NCI-H128 (cell line): ENCODE data around the gene CAMSAP1.
"Not testable (repeated sequence)": the region's sequence is repeated elsewhere in the genome, so short reads cannot be mapped to it uniquely, and the experiment has no call there.

ENCODE experiments used
- DNase-seq: peaks from one replicate; lab custom pipeline; 2025; ENCODE audit not compliant: unreplicated experiment; lab: John Stamatoyannopoulos, UW

The CAMSAP1 gene

GRCh38 chr9:135921749-135922310, 14.5 kb upstream of the CAMSAP1 start:
- DNase-seq = no peak

DNA sequence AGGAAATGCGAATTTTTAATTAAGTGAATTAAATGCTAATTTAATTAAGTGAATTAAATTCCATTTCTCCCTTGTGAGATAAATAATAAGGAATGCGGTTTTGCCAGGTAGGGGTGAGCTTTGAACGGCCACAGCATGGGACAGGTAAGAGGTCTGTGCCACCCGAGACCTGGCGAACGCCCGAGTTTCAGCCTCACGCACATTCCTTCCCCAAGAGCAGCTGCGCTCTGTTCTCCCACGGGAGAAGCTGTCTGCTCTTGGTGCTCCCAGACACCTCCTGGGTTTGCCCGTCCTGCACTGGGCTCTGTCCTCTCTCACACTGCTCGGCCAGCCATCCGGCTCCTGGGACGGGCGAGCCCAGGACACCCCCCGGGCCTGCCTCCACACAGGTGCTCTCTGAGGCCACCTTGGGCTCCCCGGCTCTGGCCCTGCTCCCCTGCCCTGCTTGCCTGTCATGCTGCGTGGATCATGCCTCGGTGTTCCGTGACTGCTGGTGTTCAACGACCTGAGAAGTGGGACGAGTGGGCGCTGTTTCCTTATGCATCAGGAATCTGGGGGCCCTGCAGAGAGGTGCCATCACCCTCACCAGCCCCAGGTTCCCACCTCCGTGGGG, 13.7 kb upstream of the CAMSAP1 start:
- no peak for DNase-seq

DNA sequence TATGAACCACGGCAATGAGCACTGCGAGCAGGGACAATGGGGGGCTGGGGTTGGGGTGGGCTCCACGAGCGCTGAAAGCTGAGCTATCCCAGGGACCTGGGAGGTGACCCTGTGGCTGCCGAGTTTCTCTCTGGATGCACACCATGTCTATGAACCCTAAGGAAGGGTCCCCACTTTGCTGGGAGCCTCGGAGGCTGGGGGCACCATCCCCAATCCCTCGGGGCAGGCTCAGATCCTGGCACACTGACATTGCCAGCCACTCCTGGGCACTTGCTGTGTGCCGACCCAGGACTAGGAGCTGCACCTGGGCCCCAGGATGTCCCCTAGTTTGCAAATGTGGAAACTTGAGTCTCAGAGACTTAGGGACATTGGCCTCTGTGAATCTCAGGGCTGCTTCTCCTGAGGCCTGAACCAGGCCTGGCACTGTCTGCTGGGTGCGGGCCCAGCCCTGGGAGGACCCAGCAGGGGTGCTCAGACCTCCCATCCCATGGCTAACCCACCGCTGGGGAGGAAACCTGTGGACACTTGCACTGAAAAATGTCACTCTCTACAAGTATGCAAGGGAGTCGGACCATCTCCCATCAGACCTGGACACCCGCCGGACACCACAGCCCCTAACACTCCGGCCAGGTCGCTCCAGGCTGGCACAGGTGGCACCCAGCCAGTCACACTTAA, 13.0 kb upstream of the CAMSAP1 start:
- no peak for DNase-seq

DNA sequence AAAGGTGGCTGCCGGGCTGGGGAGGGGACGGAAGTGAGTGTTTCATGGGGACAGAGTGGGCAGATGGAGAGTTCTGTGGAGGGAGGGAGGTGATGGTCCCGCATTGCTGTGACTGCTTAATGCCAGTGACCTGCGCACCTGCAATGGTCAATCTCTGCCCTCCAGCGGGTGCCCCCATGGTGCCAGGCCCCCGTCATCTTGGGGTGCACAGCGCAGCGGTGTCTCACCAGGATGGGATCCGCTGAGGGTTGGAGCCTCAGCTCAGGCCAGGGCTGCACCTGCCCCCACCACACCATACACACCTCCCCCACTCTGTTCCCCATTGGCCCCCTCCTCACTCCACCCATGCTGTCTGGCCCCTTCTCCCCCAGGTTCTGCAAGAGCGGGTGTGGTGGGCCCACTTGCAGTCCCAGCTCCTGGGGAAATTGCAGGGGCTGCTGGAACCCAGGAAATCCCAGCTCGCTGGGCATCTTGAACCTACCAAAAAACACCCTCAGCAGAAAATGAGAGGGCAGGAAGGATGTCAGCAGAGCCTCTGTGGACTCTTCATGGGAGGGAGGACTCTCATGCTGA, 12.1 kb upstream of the CAMSAP1 start:
- DNase-seq = no peak

- DNase-seq = not testable (repeated sequence)
These were observed 8.9 kb upstream of the CAMSAP1 start for GRCh38 chr9:135916227-135916626.

- DNase-seq = no peak
These were observed 7.6 kb upstream of the CAMSAP1 start for GRCh38 chr9:135914921-135915320.

DNA sequence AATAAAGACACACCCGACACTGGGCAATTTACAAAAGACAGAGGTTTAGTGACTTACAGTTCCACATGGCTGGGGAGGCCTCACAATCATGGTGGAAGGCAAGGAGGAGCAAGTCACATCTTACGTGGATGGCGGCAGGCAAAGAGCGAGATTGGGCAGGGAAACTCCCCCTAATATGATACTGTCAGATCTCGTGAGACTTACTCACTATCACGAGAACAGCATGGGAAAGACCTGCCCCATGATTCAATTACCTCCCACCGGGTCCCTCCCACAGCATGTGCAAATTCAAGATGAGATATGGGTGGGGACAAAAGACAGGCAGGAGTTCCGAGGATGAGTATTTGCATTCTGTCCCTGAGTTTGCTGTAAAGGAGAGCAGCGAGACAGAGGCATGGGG, 3.9 kb upstream of the CAMSAP1 start:
- not testable (repeated sequence) for DNase-seq

DNA sequence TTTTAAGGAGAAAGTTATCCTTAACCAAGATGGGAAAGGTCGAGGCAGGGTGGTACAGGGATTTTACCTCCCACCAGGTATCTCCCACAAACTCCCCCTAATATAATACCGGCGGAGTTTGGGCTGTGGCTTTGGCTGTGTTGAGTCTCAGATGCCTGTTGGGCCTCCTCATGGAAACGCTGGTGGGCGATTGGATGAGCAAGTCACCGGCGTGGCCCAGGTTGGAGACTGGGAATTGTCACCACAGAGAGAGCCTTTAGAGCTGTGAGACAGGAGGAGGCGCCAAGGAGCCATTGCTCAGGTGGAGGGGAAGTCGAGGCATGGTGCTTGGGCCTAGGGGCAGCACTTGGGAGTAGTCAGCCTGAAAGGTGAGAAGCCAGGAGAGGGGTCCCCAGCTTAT, 3.4 kb upstream of the CAMSAP1 start:
- DNase-seq = no peak

GRCh38 chr9:135910216-135910615, 2.9 kb upstream of the CAMSAP1 start:
- no peak for DNase-seq

GRCh38 chr9:135909371-135909770, 2.0 kb upstream of the CAMSAP1 start:
- DNase-seq = no peak

GRCh38 chr9:135908754-135909204, 1.4 kb upstream of the CAMSAP1 start:
- no peak for DNase-seq

DNA sequence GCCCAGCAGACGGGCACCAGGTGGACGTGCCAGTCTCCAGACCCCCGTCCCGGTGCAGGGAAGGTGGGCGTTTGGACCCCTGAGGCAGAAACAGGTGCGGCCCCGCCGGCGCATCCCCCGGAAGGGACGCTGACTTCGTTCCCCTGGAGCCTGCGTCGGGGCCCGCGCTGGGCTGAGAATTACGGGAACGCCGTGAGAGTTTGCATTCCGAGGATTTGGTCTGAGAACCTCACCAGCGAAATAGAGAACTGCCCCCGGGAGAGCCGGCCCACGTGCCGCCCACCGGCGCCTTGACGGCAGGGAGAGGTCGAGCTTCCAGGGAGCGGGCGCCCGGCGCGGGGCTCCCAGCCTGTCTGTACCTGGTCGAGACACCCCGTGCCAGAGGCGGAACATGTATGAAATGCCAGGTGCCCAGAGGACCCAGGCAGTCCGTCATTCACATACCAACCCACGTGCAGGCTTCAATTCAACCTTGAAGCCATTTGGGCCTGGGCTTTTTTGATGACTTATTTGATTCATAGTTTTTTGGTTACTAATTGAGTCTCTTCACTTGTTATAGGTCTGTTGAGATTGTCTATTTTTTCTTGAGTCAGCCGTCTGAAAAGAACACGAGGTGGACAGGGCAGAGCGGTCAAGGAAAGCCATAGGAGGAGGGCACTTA, 877 bp upstream of the CAMSAP1 start:
- DNase-seq = no peak

GRCh38 chr9:135907006-135907430, 328 bp downstream of the CAMSAP1 start:
- DNase-seq = no peak

DNA sequence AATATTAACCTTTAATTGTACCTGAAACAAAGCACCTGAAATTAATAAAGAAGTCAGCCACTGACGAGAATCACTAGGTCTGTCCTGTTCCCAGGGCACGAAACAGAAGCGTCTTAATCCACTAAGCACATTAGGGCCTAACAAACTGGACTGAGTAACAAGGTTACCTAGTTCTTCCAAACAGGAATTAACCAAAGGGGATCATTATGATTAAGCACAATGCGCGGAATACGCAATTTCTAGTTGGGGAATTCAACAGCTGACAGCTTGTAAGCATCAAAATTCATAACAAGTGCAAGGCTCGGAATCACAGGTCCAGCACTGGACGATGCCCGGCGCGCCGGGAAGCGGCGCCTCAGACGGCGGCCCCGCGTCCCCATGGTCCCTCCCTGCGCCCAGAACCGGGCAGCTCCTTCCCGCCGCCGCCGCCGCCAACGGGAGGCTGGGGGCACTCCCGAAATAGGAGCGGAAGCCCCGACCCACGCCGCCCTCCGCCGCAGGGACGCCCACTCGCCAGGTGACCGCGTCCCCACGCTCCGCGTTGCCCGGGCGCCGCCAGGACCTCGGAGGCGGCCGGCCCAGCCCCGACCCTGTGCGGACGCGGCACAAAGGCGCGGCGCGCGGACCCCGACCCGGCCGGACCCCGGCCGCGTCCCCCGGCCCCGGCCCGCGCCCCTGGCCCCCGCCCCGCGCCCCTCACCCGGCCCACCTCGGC, 898 bp downstream of the CAMSAP1 start:
- no peak for DNase-seq

DNA sequence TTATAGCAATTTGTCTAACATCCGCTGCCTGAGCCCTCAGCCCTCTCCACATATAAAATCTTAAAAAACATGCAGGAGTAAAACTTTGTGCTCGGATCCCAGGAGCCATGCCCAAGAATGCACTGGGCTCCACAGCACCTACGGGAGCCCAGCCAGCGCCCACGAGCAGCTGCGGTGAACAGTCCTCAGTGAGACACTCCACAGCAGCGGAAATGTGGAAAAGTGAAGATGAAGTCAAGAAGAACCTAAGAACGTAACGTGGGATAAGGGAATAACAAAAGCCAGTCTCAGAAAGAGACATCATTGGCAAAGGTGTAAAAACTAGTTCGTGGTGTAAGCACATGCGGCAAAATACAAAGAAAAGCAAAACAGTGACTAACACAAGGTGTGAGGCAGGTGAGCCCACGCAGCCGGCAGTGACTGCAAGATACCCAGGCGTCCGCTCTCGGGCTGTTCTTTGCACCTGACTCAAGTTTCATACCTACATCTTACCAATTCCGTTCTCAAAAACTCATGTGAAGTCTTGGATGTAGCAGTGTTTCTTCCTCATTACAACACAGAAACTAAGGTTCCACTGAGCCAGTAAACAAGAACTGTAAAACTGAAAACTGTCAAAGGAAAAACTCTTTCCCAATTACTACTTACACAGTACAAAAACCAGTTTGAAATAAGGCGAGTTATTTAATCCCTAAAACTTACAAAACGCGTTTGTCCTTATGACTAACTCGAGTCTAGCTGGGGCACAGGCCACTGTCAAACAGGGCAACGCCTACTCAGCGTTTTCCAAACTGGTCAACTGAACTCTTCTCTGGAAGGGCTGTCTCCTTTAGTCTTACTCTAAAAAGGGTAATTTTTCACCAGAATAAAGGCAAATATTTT, 1.7 kb downstream of the CAMSAP1 start:
- DNase-seq = no peak

DNA sequence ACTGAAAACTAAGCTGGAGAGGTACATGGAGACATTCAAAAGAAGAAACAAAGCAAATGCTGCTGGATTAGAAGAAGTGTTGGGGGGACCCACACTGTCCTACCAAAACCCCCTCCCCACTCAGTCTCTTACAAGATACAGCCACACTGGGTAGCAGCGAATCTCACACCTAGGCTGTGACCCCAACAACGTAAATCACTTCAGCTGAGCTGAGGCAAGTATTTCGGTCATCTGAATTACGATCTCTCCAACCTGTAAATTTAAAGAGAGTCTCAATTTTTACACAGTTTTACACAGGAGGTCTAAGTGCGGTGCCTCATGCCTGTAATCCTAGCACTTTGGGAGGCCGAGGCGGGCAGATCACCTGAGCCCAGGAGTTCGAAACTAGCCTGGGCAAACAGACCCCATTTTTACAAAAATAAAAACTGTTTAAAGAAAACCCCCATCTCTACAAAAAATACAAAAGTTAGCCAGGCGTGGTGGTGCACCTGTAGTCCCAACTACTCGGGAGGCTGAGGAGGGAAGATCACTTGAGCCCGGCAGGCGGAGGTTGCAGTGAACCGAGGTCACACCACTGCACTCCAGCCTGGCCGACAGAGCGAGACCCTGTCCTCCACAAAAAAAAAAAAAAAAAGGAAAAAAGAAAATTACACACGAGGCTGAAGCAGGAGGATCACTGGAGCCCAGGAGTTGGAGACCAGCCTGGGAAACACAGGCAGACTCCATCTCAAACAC, 3.4 kb downstream of the CAMSAP1 start:
- DNase-seq = no peak

DNA sequence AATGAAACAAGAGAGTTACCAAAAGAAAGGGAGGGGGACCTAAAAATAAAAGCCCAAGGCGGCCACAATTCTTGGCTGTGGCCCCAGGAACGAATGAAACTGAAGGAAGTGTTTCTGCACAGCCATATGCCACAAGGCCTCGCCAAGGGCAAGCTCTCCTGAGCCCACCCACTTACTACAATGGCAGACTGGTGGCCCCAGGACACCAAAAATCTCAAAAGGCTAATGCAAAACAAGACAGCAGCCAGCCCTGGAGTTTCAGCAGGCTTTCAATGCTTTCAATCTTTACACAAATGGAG, 4.0 kb downstream of the CAMSAP1 start:
- DNase-seq = no peak

DNA sequence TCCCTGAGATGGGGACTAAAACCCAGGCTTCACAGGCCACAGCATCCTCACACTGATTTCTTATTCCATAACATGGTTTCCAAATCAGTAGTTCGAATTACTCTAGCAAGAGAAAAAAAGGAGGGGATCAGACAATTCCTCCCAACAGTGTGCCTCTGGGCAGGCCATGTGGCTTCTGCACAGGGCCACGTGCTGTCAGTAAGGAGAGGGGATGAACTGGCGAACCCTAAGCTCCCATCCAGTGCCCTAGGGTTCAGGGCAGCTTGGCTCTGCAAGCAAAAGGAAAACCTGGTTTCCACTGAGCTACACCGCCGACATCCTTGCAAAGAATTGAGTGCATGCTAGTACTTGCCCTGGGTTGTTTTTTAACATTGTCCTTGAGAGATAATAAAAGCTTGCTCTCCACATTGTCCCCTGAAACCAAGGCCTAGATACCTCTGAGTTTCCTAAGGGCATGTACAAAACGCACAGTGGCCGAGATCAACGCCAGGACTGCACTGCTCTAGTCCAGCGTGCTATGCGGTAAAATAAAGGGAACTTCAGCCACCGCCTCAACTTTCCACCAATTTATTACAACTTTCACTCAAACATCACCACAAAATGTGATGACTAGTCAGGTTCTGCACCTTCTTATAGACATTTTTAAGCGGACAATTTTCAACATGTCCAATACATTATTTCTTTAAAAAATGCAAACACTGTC, 4.5 kb downstream of the CAMSAP1 start:
- DNase-seq = no peak

DNA sequence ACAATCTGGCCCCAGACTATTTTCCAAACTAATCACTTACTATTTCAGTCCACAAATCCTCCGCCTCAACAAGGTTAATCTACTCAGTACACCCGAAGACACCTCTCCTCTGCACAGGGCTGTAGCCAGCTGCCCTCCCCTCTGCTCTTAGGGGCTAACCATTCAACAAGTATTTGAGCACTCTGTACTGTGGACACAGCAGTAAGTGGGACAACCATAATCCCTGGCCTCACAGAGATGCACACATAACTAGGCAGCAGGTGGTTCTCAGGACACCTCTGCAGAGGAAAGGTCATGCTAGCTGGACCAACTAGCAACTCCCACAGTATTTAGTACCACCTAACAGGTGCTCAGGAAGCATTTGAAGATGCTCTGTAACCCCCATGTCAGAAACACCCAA, 5.5 kb downstream of the CAMSAP1 start:
- DNase-seq = no peak
